ENCODE measurements around the gene PTPRD.

GRCh38 chr9:8822667-8823025 is 1790.2 kb downstream of the PTPRD start:
- no peak for TF ChIP-seq CTCF (IDR thresholded peaks at IDR 0.05)
- TF ChIP-seq POLR2AphosphoS5 (IDR thresholded peaks at IDR 0.05; ENCODE audit: low read depth, low read length) = no peak
- TF ChIP-seq SIN3A (IDR thresholded peaks at IDR 0.05; ENCODE audit: borderline replicate concordance, insufficient read depth, low read depth, low read length) = no peak
- TF ChIP-seq, protein P1, sequence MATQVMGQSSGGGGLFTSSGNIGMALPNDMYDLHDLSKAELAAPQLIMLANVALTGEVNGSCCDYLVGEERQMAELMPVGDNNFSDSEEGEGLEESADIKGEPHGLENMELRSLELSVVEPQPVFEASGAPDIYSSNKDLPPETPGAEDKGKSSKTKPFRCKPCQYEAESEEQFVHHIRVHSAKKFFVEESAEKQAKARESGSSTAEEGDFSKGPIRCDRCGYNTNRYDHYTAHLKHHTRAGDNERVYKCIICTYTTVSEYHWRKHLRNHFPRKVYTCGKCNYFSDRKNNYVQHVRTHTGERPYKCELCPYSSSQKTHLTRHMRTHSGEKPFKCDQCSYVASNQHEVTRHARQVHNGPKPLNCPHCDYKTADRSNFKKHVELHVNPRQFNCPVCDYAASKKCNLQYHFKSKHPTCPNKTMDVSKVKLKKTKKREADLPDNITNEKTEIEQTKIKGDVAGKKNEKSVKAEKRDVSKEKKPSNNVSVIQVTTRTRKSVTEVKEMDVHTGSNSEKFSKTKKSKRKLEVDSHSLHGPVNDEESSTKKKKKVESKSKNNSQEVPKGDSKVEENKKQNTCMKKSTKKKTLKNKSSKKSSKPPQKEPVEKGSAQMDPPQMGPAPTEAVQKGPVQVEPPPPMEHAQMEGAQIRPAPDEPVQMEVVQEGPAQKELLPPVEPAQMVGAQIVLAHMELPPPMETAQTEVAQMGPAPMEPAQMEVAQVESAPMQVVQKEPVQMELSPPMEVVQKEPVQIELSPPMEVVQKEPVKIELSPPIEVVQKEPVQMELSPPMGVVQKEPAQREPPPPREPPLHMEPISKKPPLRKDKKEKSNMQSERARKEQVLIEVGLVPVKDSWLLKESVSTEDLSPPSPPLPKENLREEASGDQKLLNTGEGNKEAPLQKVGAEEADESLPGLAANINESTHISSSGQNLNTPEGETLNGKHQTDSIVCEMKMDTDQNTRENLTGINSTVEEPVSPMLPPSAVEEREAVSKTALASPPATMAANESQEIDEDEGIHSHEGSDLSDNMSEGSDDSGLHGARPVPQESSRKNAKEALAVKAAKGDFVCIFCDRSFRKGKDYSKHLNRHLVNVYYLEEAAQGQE (IDR thresholded peaks at IDR 0.05; ENCODE audit: insufficient read depth in 1 of 2, low read depth in 2 of 2, low read length in 1 of 2) = no peak
